K562 treated with DMSO at 1 percent for 4 hours (cell line): ENCODE results near the gene SMPD4. TPM values are rescaled to one million over a fixed set of nuclear protein-coding genes. Genes with fewer than 3 reads are reported as not detected.

Experiments used
- total RNA-seq: library from RNA; unstranded; fragments of 300-600 nt; gene quantifications from 2 replicates; pipeline ENCODE4 v1.2.3, GENCODE V29; 2022; ENCODE audit not compliant: insufficient read depth

Gene SMPD4, protein sequence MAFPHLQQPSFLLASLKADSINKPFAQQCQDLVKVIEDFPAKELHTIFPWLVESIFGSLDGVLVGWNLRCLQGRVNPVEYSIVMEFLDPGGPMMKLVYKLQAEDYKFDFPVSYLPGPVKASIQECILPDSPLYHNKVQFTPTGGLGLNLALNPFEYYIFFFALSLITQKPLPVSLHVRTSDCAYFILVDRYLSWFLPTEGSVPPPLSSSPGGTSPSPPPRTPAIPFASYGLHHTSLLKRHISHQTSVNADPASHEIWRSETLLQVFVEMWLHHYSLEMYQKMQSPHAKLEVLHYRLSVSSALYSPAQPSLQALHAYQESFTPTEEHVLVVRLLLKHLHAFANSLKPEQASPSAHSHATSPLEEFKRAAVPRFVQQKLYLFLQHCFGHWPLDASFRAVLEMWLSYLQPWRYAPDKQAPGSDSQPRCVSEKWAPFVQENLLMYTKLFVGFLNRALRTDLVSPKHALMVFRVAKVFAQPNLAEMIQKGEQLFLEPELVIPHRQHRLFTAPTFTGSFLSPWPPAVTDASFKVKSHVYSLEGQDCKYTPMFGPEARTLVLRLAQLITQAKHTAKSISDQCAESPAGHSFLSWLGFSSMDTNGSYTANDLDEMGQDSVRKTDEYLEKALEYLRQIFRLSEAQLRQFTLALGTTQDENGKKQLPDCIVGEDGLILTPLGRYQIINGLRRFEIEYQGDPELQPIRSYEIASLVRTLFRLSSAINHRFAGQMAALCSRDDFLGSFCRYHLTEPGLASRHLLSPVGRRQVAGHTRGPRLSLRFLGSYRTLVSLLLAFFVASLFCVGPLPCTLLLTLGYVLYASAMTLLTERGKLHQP
- total RNA-seq, result 62.5 and 78.4 TPM in 2 replicates

GRCh38 chr2:130181325-130181879 lies at the start of gene SMPD4:
Gene SMPD4, minus strand, starts transcription at chr2:130181602. Its CDS starts 5,010 bp downstream, at chr2:130176592.

DNA sequence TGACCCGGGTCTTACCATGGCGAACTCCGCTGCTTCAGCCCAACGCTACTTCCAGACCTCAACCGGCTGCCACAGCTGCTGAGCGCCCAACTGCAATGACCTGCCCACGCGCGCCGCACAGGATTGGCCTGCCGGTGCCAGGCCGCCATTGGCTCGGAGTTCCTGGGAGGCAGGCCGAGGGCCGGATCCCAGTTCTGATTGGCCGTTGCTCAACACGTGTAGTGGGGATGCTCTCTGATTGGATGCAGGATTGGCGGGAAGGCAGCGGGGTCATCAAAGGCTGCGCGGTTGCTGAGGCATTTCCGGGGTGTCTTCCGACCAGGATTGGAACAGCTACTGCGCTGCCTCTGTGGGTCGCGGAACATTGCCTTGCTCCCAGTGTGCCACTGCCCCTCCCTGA lies 16.9 kb upstream of the SMPD4 start, which contains the start of gene TUBA3E:
Gene TUBA3E, minus strand, starts transcription at position 97 of the 400 bp plus-strand sequence. Its CDS starts 79 bp downstream, at position 18.

GRCh38 chr2:130181880-130182682 lies 679 bp upstream of the SMPD4 start, which contains the start of gene MZT2B:
Gene MZT2B, plus strand, starts transcription at chr2:130182262. Its CDS starts 21 bp downstream, at chr2:130182283.

GRCh38 chr2:130145006-130145414 lies 36.4 kb downstream of the SMPD4 start, which contains the start of gene CCDC74B:
Gene CCDC74B, minus strand, starts transcription at chr2:130145112. Its CDS starts 116 bp downstream, at chr2:130144996.

DNA sequence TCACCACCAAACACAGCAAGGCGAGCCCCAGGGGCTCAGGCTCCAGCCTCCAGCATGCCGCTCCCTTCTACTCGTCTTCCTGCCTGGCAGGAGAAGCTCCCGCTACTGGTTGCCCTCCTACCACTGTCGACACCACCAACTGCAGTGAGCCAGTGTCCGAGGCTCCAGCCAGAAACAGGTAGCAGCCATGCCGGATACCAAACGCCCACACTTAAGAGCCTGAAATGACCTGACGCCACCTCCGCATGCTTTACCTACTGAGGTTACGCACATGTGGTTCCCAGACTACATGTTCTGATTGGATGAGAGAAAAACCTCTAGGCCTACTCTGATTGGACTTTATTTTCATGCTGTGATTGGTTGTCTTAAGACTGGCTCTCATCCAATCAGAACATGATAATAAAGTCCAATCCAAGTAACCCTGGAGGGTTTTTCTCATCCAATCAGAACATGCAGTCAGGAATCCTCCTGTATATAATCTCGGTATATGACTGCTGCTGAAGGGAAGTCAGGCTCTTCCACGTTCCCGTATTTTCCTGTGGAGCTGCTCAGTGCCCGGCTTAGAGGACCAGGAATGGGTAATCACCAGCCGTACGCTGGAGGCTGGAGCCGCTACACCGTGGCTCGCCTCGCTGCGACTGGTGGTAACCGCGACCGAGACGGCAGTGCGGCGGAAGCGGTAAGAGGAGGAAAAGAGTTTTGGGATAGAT lies 52.1 kb downstream of the SMPD4 start, which contains the start of gene POTEF:
Gene POTEF, minus strand, starts transcription at position 103 of the 710 bp plus-strand sequence. CDS start 8,707 bp downstream, outside the sequence.

Other genes with a start within 250 kb of the SMPD4 start
- gene RAB6C, start 201.9 kb downstream of the SMPD4 start, total RNA-seq, result not detected in 2 replicates
- gene POTEF, start 52.4 kb downstream of the SMPD4 start, total RNA-seq, result not detected in 2 replicates
- gene CCDC74B, start 36.5 kb downstream of the SMPD4 start, total RNA-seq, result 3.3 TPM in 1 of 2 replicates, not detected in the other
- 404 and 429 TPM in 2 replicates for gene MZT2B, start 660 bp upstream of the SMPD4 start, total RNA-seq
- gene TUBA3E, start 16.8 kb upstream of the SMPD4 start, total RNA-seq, result not detected in 2 replicates
- gene IMP4, start 161.3 kb upstream of the SMPD4 start, total RNA-seq, result 78.1 and 85.6 TPM in 2 replicates
- gene PTPN18, start 174.5 kb upstream of the SMPD4 start, total RNA-seq, result 27.7 and 32.5 TPM in 2 replicates